MCF 10A (cell line): ENCODE data around the gene NT5C3B. TPM values are rescaled to one million over a fixed set of nuclear protein-coding genes. Genes with fewer than 3 reads are reported as not detected.

Source experiments
- BruUV-seq: library from RNA; stranded (reverse); fragments of 400-500 nt; replicated peaks from 2 replicates; lab custom pipeline; 2021; lab: Mats Ljungman, UMichigan
- CTCF ChIA-PET: fragments of 300-600 bp; sonication (Branson Sonifier 250); formaldehyde crosslinking; extraction: SDS; loops from one replicate; lab custom pipeline; 2021; ENCODE audit warnings: antibody characterized with exemption, inconsistent platforms; lab: Yijun Ruan, JAX
- POLR2A ChIA-PET: fragments of 300-600, 350-650 bp; sonication (Branson Sonifier 250); formaldehyde crosslinking; extraction: SDS; loops from one replicate; lab custom pipeline; 2020; ENCODE audit warnings: antibody characterized with exemption, inconsistent platforms; lab: Yijun Ruan, JAX
- DNase-seq: peaks from one replicate; pipeline ENCODE4 v3.0.0-alpha.2; 2018; ENCODE audit not compliant: unreplicated experiment
- H3K27ac Mint-ChIP-seq: one replicate; pipeline ENCODE4 v1.8.0; 2022; ENCODE audit warnings: mild to moderate bottlenecking, low read depth, mixed read lengths; ENCODE audit not compliant: unreplicated experiment
- H3K27me3 Mint-ChIP-seq: one replicate; pipeline ENCODE4 v1.8.0; 2022; ENCODE audit warnings: mixed read lengths; ENCODE audit not compliant: insufficient read depth, unreplicated experiment
- H3K36me3 Mint-ChIP-seq: one replicate; pipeline ENCODE4 v1.8.0; 2022; ENCODE audit warnings: mild to moderate bottlenecking, moderate library complexity, mixed read lengths; ENCODE audit not compliant: insufficient read depth, unreplicated experiment
- H3K4me1 Mint-ChIP-seq: one replicate; pipeline ENCODE4 v1.8.0; 2022; ENCODE audit warnings: mixed read lengths; ENCODE audit not compliant: insufficient read depth, unreplicated experiment
- H3K4me3 Mint-ChIP-seq: one replicate; pipeline ENCODE4 v1.8.0; 2022; ENCODE audit warnings: mild to moderate bottlenecking, moderate library complexity, mixed read lengths; ENCODE audit not compliant: unreplicated experiment
- H3K9me3 Mint-ChIP-seq: one replicate; pipeline ENCODE4 v1.8.0; 2022; ENCODE audit warnings: mixed read lengths; ENCODE audit not compliant: unreplicated experiment
- CTCF ChIP-seq: fragments of 200-600 bp; IDR thresholded peaks from one replicate; pipeline ENCODE4 v1.8.0; 2022; ENCODE audit warnings: antibody characterized with exemption, mild to moderate bottlenecking; ENCODE audit not compliant: unreplicated experiment
- intact Hi-C: fragments of 100-400 bp; cut with micrococcal nuclease; formaldehyde crosslinking; loops from 2 replicates; pipeline ENCODE4 v1.14.1; 2022
- total RNA-seq: library from RNA; stranded (reverse); gene quantifications from 2 replicates; pipeline ENCODE4 v1.2.3, GENCODE V29; 2022

The NT5C3B gene
- total RNA-seq, 1 experiment from 2014 or later, result 59.8 TPM

GRCh38 chr17:41799366-41799765, 36.7 kb downstream of the NT5C3B start:
- Mint-ChIP-seq H3K4me1 (peaks cover 22% of the 10 kb centered on the region), H3K27me3 (no peaks in the 10 kb centered on the region), H3K36me3 (peaks cover 17% of the 10 kb centered on the region), H3K27ac (peak overlapping the region; percentile 89), H3K9me3 (no peaks in the 10 kb centered on the region), H3K4me3 (no peak overlapping the region)
- POLR2A ChIA-PET, result interaction anchor here (0.6 to 24.1 kb wide), 5 partner anchors 12 to 944 kb away, joined by 3 to 599 read pairs (median 9); partner anchors contain the start of genes EIF1, JUP and P3H4
- BruUV-seq, result no TSS peak
- intact Hi-C loops, result no loop called here
- no peak for TF ChIP-seq CTCF
- CTCF ChIA-PET, result interaction anchor here (0.6 to 5.3 kb wide), 5 partner anchors 10 to 218 kb away, joined by 3 to 73 read pairs (median 3); partner anchors contain the start of genes DNAJC7, EIF1 and JUP
- DNase-seq, result peak; percentile 47

GRCh38 chr17:41797377-41797776, 38.7 kb downstream of the NT5C3B start:
- Mint-ChIP-seq H3K27me3 (no peaks in the 10 kb centered on the region), H3K4me1 (peaks cover 39% of the 10 kb centered on the region), H3K4me3 (no peak overlapping the region), H3K9me3 (no peaks in the 10 kb centered on the region), H3K27ac (no peak overlapping the region), H3K36me3 (peaks cover 13% of the 10 kb centered on the region)
- no peak for TF ChIP-seq CTCF
- ChIA-PET POLR2A (interaction anchor here (1.1 to 24.1 kb wide), 2 partner anchors 16 to 109 kb away, joined by 3 to 599 read pairs; partner anchors contain the start of genes EIF1 and JUP), CTCF (no interaction called here)
- no TSS peak for BruUV-seq
- intact Hi-C loops, result no loop called here
- no peak for DNase-seq

- no peak for TF ChIP-seq CTCF
- H3K27me3 Mint-ChIP-seq, result no peaks in the 10 kb centered on the region
- POLR2A ChIA-PET, result interaction anchor here (0.6 to 24.1 kb wide), 2 partner anchors 15 to 235 kb away, joined by 3 to 599 read pairs; partner anchors contain the start of gene JUP
- no peak overlapping the region for H3K27ac Mint-ChIP-seq
- no peak for DNase-seq
- BruUV-seq, result no TSS peak
- H3K4me1 Mint-ChIP-seq, result peaks cover 38% of the 10 kb centered on the region
- CTCF ChIA-PET, result interaction anchor here (0.9 kb wide), 1 partner anchor 11 kb away, joined by 5 read pairs; no protein-coding TSS in a partner anchor
- H3K36me3 Mint-ChIP-seq, result peaks cover 4% of the 10 kb centered on the region
- H3K9me3 Mint-ChIP-seq, result no peaks in the 10 kb centered on the region
- intact Hi-C loops, result no loop called here
- no peak overlapping the region for H3K4me3 Mint-ChIP-seq
Measured at GRCh38 chr17:41796121-41796895, 39.7 kb downstream of the NT5C3B start.

GRCh38 chr17:41794540-41794975, 41.5 kb downstream of the NT5C3B start:
- CTCF ChIA-PET, result interaction anchor here (1.6 kb wide), 1 partner anchor 8 kb away, joined by 8 read pairs; the partner anchor contains the start of gene JUP
- BruUV-seq, result no TSS peak
- POLR2A ChIA-PET, result interaction anchor here (0.7 to 24.1 kb wide), 7 partner anchors 13 to 105 kb away, joined by 3 to 599 read pairs (median 8); partner anchors contain the start of genes EIF1, FKBP10, HAP1 and JUP

More at GRCh38 chr17:41794540-41794975, 41.5 kb downstream of the NT5C3B start:
- Mint-ChIP-seq H3K36me3 (no peaks in the 10 kb centered on the region), H3K27me3 (no peaks in the 10 kb centered on the region), H3K9me3 (no peaks in the 10 kb centered on the region), H3K4me3 (no peak overlapping the region), H3K4me1 (peaks cover 25% of the 10 kb centered on the region), H3K27ac (peak overlapping the region; percentile 23)
- intact Hi-C loops, result no loop called here
- DNase-seq, result no peak
- TF ChIP-seq CTCF, result no peak
